Neural crest cell (in vitro differentiated cells): ENCODE data around the gene SLIT3. TPM values are rescaled to one million over a fixed set of nuclear protein-coding genes. Genes with fewer than 3 reads are reported as not detected.
A peak's percentile ranks its signal among the peaks of the same experiment; 100 is the strongest.

Experiments
- DNase-seq: peaks from one replicate; pipeline ENCODE4 v3.0.0; 2021; ENCODE audit warnings: low read depth, mixed read lengths, low spot score
- H3K27ac Mint-ChIP-seq: one replicate; pipeline ENCODE4 v1.8.0; 2021; ENCODE audit warnings: mild to moderate bottlenecking, mixed read lengths; ENCODE audit not compliant: unreplicated experiment
- H3K27me3 Mint-ChIP-seq: 2 replicates; pipeline ENCODE4 v1.8.0; 2021; ENCODE audit warnings: low read depth, mild to moderate bottlenecking, mixed read lengths
- H3K36me3 Mint-ChIP-seq: 2 replicates; pipeline ENCODE4 v1.8.0; 2021; ENCODE audit warnings: low read depth, mild to moderate bottlenecking, mixed read lengths
- H3K4me1 Mint-ChIP-seq: 2 replicates; pipeline ENCODE4 v1.8.0; 2021; ENCODE audit warnings: mixed read lengths
- H3K4me3 Mint-ChIP-seq: one replicate; pipeline ENCODE4 v1.8.0; 2021; ENCODE audit warnings: mild to moderate bottlenecking, mixed read lengths
- H3K9me3 Mint-ChIP-seq: 2 replicates; pipeline ENCODE4 v1.8.0; 2021; ENCODE audit warnings: mixed read lengths
- total RNA-seq: library from RNA; stranded (reverse); gene quantifications from 2 replicates; pipeline ENCODE4 v1.2.1, GENCODE V29; 2021
- TF ChIP-seq, protein P1 (sequence below): fragments of 200-600 bp; sonication (generic); conservative IDR thresholded peaks from 2 replicates; pipeline ENCODE4 v1.5.0; 2021; ENCODE audit warnings: antibody characterized with exemption, mild to moderate bottlenecking

The SLIT3 gene
- total RNA-seq, 1 donor from 2014 or later, result 13.3 TPM

DNA sequence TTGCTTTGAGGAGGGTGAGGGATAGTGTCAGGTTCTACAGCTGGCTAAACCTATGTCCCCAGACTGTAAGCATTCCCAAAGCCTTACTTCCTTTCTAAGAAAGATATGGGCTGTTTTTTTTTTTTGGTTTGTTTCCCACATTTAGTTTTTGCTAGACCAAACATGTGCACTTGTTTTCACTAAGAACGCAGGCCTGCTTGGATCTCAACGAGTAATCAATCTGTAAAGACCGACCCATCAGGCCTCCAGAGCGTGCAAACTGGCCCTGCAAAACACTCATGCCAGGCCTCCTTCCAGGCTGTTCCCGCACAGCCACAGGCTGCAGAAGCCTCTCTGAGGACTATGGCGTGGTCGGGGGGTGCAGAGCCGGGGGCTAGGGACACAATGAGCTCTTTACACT, 416.9 kb downstream of the SLIT3 start:
- peaks cover 20% of the 10 kb centered on the region for H3K27me3 Mint-ChIP-seq
- H3K27ac Mint-ChIP-seq, result peak overlapping the region; percentile 93
- peaks cover 13% of the 10 kb centered on the region for H3K4me1 Mint-ChIP-seq
- H3K36me3 Mint-ChIP-seq, result no peaks in the 10 kb centered on the region
- DNase-seq, result no peak
- no peaks in the 10 kb centered on the region for H3K9me3 Mint-ChIP-seq
- H3K4me3 Mint-ChIP-seq, result no peak overlapping the region
- TF ChIP-seq, protein P1, sequence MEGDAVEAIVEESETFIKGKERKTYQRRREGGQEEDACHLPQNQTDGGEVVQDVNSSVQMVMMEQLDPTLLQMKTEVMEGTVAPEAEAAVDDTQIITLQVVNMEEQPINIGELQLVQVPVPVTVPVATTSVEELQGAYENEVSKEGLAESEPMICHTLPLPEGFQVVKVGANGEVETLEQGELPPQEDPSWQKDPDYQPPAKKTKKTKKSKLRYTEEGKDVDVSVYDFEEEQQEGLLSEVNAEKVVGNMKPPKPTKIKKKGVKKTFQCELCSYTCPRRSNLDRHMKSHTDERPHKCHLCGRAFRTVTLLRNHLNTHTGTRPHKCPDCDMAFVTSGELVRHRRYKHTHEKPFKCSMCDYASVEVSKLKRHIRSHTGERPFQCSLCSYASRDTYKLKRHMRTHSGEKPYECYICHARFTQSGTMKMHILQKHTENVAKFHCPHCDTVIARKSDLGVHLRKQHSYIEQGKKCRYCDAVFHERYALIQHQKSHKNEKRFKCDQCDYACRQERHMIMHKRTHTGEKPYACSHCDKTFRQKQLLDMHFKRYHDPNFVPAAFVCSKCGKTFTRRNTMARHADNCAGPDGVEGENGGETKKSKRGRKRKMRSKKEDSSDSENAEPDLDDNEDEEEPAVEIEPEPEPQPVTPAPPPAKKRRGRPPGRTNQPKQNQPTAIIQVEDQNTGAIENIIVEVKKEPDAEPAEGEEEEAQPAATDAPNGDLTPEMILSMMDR, result no peak

DNA sequence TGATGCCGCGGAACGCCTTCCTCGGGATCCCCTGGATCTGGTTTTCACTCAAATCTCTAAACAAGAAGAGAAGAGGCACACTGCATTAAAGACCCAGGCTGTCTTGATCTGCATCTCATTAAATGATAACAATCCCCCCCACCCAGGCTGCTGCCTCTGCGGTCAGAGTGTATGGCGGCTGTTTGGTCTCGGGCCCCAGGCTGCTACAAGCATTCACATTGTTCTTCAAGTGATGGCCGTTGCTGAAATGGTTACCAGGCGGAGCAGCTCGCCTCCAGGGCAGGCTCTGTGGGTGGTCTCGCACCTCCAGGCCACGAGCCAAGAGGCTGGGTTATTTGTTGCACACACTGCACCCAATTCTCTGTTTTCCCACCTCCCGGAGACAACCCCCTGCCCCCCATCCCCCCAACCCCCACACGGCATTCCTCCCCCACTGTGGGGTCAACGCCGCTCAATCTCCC, 417.6 kb downstream of the SLIT3 start:
- TF ChIP-seq, protein P1, result no peak
- Mint-ChIP-seq H3K27me3 (peaks cover 20% of the 10 kb centered on the region), H3K4me3 (no peak overlapping the region), H3K9me3 (no peaks in the 10 kb centered on the region), H3K36me3 (no peaks in the 10 kb centered on the region), H3K4me1 (peaks cover 15% of the 10 kb centered on the region), H3K27ac (peak overlapping the region; percentile 93)
- DNase-seq, result peak; percentile 75

DNA sequence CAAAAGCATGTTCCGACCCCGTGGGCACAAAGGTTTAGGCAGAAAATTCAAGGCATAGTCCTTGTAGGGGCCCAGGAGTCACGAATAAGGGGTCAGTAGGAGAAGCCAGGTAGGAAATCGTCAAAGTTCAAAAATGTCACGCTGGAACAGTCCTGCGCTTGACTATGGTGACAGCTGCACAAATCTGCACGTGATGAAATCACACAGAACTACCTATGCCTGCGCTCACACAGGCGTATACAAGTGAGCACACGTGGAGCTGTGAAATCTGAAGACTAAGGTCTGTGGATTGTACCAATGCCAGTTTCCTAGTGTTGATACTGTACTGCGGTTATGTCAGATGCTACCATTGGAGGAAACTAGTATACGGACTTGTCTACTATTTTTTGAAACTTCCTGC, 418.7 kb downstream of the SLIT3 start:
- Mint-ChIP-seq H3K4me3 (peak overlapping the region; percentile 52), H3K27me3 (peaks cover 20% of the 10 kb centered on the region), H3K4me1 (peaks cover 23% of the 10 kb centered on the region), H3K27ac (peak overlapping the region; percentile 52), H3K9me3 (no peaks in the 10 kb centered on the region), H3K36me3 (no peaks in the 10 kb centered on the region)
- TF ChIP-seq, protein P1, result no peak
- no peak for DNase-seq

DNA sequence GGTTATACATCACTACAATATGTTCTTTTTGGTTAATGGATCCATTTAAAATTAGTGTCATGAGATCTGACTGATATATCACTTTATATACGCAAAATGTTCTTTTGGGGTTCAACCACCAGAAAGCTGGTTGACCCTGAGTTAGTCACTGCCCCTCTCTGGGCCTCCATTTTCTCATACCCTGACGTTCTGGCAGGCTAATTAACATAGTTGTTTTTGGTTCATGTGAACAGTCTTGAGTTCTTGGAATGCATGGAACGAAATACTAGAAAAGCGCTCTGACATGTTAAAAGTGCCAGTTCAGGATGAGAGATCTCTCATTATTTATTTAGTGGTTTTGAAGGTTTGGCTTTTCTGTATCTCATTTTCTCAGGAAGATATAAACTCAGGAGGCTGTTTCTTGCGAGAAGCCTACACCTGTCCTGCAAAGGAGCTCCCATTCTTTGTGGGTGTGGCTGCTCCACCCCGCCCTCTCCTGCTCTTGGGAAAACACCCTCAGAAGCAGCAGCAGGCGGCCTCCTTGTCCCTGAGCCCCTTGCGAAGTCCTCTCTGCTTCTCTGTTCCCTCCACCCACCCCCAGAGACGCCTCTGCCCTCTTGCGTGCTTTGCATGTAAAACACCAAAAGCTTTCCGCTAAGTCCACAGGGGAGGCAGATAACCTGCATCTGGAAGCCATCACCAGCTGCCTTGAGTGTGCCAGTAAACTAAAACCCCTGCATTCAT, 419.4 kb downstream of the SLIT3 start:
- H3K27me3 Mint-ChIP-seq, result peaks cover 22% of the 10 kb centered on the region
- TF ChIP-seq, protein P1, result no peak
- peak overlapping the region; percentile 52 for H3K4me3 Mint-ChIP-seq
- peaks cover 28% of the 10 kb centered on the region for H3K4me1 Mint-ChIP-seq
- no peaks in the 10 kb centered on the region for H3K9me3 Mint-ChIP-seq
- no peaks in the 10 kb centered on the region for H3K36me3 Mint-ChIP-seq
- no peak overlapping the region for H3K27ac Mint-ChIP-seq
- DNase-seq, result peak; percentile 32

DNA sequence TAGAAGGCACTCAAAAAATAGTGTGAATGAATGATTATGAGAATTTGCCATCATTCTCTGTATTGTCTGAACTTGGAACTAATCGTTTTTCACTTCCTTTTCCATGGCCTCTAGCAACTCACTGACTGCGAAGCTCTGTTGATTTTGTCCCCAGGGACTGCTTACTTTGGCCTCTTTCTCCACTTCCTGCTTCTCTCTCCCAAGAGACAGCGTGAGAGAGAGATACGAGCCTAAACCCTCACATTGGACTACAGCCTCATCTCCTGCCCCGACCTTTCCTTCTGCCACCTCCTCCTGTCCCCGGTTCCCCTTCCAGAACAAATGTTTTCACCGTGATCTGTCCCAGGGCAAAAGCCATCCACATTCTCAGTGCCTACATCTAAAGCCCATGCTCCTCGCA, 421.0 kb downstream of the SLIT3 start:
- no peak for DNase-seq
- H3K27me3 Mint-ChIP-seq, result peaks cover 28% of the 10 kb centered on the region
- H3K36me3 Mint-ChIP-seq, result no peaks in the 10 kb centered on the region
- peak overlapping the region; percentile 3 for H3K4me3 Mint-ChIP-seq
- H3K4me1 Mint-ChIP-seq, result peaks cover 38% of the 10 kb centered on the region
- TF ChIP-seq, protein P1, result no peak
- H3K9me3 Mint-ChIP-seq, result no peaks in the 10 kb centered on the region
- H3K27ac Mint-ChIP-seq, result peak overlapping the region; percentile 1
